H54 (cell line): ENCODE data around the gene HAND2.
A peak's percentile ranks its signal among the peaks of the same experiment; 100 is the strongest.

ENCODE experiments used
- DNase-seq: peaks from one replicate; pipeline ENCODE4 v3.0.0; 2011; ENCODE audit warnings: low spot score, mixed read lengths; ENCODE audit not compliant: insufficient read length
- FAIRE-seq: peaks from 3 replicates; lab custom pipeline; 2011; peaks lifted over from hg19 to GRCh38; lab: Jason Lieb, UNC
- POLR2A ChIP-seq: IDR thresholded peaks from 2 replicates; pipeline ENCODE4 v1.6.1; 2011; ENCODE audit warnings: low read depth, mild to moderate bottlenecking, low read length

HAND2 gene

GRCh38 chr4:173529477-173530325 lies at the start of gene HAND2:
TSS of gene HAND2 (minus strand) at chr4:173530229. CDS start at chr4:173529289, 940 bp downstream.
- TF ChIP-seq POLR2A: peak; percentile 38; the same call in 1 of the 2 replicates
- DNase-seq (peak; percentile 42), FAIRE-seq (no peak)

- FAIRE-seq: no peak
- no peak for TF ChIP-seq POLR2A
- DNase-seq: no peak
These were observed 48.9 kb upstream of the HAND2 start for GRCh38 chr4:173578956-173579355.

- FAIRE-seq (no peak), DNase-seq (no peak)
- no peak for TF ChIP-seq POLR2A
These were observed 47.9 kb upstream of the HAND2 start for GRCh38 chr4:173577963-173578362.

DNA sequence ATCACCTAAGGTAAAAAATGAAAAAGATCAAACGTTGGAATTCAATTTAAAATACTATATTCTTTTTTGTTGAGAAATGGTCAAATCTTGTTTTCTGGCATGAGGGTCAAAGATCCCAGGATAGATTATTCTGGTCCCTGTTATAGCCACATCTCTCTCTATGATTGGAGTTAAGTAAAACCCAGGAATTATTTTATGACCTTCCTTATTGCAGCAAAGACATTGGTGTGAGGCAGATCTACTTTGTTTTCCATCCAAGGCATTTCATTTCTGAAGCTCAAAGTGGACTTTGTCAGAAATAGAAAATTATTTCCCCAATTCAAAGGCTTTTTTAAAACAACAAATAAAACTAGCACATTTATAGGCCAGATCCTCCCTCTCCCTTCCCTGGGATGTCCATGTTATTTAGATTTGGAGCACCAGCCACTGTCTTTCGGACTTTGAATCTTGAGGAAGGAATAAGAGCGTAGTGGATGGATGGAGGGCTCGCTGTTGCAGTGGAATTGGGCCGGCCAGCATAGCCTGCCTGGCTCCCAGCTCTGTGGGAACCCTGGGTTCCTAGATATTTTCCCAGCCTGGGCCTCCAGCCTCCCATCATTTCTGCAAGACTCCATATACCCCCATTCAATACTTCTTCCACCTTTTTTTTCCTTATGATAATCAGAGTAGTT lies 45.6 kb upstream of the HAND2 start:
- DNase-seq: no peak
- TF ChIP-seq POLR2A: no peak
- FAIRE-seq: no peak

DNA sequence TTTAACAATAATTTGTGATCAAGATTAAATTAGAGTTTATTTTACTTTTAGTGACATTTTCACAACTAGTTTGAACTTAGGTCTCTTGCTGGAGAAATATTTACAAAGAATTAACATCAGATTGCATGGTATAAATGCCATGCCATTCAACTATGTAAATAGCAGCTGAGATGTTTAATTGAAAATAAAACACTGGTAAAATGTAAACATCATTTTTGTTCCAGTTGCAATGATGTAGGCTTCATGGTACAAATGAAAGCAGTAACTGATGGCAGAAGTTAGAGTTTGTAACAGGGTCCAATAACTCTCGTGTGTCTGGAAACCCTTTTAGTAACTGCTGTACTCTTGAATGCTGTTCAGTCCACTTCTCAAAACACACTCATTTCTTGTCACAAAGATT lies 43.7 kb upstream of the HAND2 start:
- DNase-seq: no peak
- TF ChIP-seq POLR2A: no peak
- FAIRE-seq: no peak

DNA sequence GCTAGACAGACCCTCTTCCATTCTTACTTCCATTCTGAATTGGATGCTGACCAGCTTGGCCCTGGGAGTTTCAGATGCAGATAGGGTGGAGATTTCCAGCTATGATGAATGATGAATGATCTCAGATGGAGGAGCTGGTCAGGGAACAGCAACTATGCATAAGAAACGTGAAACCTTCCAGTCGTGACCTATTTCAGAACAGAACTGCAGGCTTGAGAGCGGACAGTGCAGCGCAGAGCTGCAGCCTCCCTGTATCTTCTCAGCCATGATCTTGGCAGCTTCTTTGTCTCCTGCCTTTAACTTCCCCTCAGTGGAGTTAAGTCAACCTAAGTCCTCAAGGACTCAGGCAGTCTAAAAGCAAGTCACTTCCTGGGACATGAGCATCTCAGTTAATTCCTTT lies 43.3 kb upstream of the HAND2 start:
- DNase-seq (no peak), FAIRE-seq (no peak)
- no peak for TF ChIP-seq POLR2A

DNA sequence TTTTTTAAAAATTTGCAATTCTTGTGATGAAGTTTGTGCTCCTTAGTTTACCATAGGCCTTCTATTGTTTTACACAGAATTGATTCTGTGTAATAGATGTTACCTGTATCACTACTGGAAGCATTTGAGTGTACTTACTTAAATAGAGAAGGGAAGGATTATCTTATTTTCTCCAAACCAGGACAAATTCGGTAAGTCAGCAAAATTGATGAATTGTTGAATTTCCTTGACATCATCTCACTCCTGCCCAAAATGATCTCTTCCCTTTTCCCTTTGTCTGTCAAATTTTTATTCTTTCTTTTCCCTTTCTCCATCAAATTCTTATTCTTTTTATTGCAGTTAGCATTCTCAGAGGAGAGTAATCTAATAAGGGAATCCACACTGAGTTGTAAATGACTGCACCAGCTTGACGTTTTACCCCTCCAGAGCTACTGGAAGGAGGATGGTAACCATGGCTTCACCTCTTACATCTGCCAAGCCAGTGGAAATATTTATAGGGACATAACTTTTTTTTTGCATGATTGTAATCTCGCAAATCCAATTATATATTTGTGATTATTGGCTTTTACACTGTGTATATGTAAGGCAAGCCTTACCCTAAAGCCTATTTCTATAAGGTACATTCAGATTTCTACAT lies 42.6 kb upstream of the HAND2 start:
- DNase-seq: no peak
- no peak for TF ChIP-seq POLR2A
- FAIRE-seq: no peak

DNA sequence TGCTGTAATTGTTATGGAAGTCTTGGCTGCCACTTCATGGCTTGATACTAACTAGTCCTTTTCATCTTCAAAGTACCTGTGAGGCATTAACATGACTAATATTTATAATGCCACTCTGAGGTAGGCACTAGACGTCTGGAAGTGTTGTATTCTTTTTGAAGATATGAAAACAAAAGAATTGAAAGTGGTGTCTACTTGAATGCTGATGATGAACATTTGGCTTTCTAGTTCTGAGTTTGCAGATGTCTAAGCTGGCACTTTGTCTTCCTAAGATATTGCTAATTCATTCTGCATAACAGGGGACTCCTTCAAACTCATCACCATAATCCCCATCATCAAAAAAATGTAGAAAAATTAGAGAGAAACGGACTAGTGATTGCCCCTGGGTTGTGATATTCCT lies 41.6 kb upstream of the HAND2 start:
- no peak for TF ChIP-seq POLR2A
- DNase-seq: no peak
- FAIRE-seq: no peak

DNA sequence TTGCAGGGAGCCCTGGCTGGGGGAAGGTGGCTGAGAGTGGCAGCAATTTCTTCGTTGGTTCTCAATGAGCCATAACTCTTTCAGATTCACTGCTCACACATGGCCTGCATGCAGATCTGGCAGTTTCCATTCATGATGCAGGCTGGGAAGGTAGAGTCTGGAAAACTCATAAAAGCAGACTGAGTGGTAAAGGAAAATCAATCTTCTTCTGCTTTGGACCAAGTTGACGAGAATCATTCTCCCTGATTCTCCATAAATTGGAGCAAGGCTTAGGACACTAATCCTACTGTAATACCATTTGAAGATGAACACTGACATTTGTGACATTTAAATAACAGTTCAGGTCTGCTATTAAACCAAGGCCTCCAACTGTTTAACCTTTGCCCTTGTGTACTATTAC lies 35.3 kb upstream of the HAND2 start:
- DNase-seq: no peak
- TF ChIP-seq POLR2A: no peak
- FAIRE-seq: no peak

- DNase-seq (no peak), FAIRE-seq (no peak)
- no peak for TF ChIP-seq POLR2A
These were observed 34.4 kb upstream of the HAND2 start for GRCh38 chr4:173564461-173564860.

DNA sequence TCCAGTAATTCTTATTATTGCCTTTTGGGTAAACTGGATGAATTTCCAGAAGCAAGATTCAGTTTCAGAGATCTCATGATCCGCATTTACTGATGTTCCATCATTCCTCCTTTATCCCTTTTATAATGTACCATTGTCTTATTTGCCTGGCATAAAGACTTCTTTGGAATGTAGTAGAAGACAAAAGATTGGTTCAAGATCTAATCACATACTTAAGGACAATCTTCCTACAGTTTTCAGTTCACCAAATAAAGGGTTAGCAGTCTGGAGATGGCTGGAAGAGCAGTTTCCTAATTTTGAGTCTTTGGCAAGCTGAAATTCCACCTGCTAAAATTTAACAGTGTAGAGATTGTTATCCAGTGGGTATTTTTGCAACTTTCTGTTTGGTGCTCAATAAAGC lies 30.9 kb upstream of the HAND2 start:
- no peak for FAIRE-seq
- no peak for TF ChIP-seq POLR2A
- no peak for DNase-seq

- DNase-seq (no peak), FAIRE-seq (no peak)
- no peak for TF ChIP-seq POLR2A
These were observed 26.5 kb upstream of the HAND2 start for GRCh38 chr4:173556398-173557131.

DNA sequence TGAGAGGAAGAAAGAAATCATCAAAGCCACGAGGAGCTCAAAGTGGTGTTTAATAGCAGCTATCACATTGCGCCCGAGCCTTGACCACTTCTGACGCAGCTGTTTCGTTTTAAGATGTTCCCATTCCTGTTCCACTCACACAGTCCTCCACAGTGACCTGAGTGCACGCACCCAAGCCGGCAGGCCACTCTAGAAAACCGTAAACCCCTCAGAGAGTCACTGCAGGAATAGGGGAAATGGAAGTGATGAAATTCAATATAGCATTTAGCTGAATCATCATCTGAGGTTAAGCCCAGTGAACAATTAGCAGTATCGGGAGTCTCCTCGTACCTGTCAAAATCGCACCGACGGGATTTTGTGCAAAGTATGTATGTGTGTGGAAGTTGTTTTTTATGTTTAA lies 17.9 kb upstream of the HAND2 start:
- no peak for TF ChIP-seq POLR2A
- DNase-seq: no peak
- no peak for FAIRE-seq
